Skeletal muscle tissue (tissue), 4 donors: ENCODE measurements around the gene VAV2. TPM values are rescaled to one million over a fixed set of nuclear protein-coding genes. Genes with fewer than 3 reads are reported as not detected.

Experiments
- H3K27ac ChIP-seq: one replicate; pipeline ENCODE4 v1.7.0; 2013; ENCODE audit warnings: mild to moderate bottlenecking, low read depth, low read length, inconsistent platforms
- H3K27me3 ChIP-seq, 3 donors: one replicate each; pipeline ENCODE4 v1.7.0; 2013; ENCODE audit warnings: low read length in 3 of 3; ENCODE audit not compliant: control insufficient read depth in 3 of 3, insufficient read depth in 3 of 3
- H3K36me3 ChIP-seq, 3 donors: one replicate each; pipeline ENCODE4 v1.7.0; 2013; ENCODE audit warnings: low read length in 3 of 3; ENCODE audit not compliant: control insufficient read depth in 3 of 3, insufficient read depth in 3 of 3
- H3K4me1 ChIP-seq, 3 donors: one replicate each; pipeline ENCODE4 v1.7.0; 2013; ENCODE audit warnings: low read length in 3 of 3, mild to moderate bottlenecking in 3 of 3; ENCODE audit not compliant: control insufficient read depth in 3 of 3, insufficient read depth in 3 of 3
- H3K4me3 ChIP-seq, 3 donors: one replicate each; pipeline ENCODE4 v1.7.0; 2013; ENCODE audit warnings: low read length in 3 of 3
- H3K9ac ChIP-seq, 3 donors: one replicate each; pipeline ENCODE4 v1.7.0; 2013; ENCODE audit warnings: low read length in 3 of 3, mild to moderate bottlenecking in 3 of 3, moderate library complexity in 2 of 3, low read depth in 1 of 3
- H3K9me3 ChIP-seq, 3 donors: one replicate each; pipeline ENCODE4 v1.7.0; 2013; ENCODE audit warnings: low read length in 3 of 3; ENCODE audit not compliant: control insufficient read depth in 3 of 3
- total RNA-seq: library from RNA; depleted of rRNA; stranded (reverse); fragments of >200 nt; gene quantifications from one replicate; pipeline ENCODE4 v1.2.3, GENCODE V29; 2014
- donor health status: Osteomylitis.

VAV2 gene
- total RNA-seq, 1 donor from 2014 or later = 9.9 TPM

DNA sequence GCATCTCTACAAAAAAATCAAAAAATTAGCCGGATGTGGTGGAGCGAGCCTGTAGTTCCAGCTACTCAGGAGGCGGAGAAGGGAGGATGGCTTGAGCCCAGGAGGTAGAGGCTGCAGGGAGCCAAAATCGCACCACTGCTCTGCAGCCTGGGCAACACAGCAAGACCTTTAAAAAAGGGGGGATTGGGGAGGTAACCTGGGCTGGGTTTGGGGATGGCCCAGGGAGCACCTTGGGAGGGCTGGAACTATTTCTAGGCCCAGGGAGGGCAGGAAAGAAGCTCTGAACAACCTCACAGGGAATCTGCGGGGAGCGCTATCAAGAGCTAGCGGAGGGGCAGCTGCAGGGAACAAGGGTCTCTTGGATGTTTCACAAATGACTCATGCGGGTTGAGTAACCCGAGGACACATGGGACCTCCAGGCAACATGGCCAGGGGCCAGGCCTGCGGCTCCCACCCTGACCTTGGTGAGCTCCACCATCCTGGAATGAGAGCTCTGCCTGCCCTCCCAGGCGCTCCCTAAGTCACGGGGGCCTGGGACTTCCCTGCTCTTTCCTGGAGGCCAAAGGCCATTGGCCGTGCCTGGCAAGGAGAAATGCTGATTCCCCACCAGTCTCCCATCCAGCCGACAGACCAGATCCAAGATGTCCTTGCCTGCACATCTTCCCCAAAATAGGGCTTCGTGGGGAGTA, 277.4 kb downstream of the VAV2 start:
- H3K9ac ChIP-seq = no peak overlapping the region
- H3K27ac ChIP-seq = peak overlapping the region; percentile 56

DNA sequence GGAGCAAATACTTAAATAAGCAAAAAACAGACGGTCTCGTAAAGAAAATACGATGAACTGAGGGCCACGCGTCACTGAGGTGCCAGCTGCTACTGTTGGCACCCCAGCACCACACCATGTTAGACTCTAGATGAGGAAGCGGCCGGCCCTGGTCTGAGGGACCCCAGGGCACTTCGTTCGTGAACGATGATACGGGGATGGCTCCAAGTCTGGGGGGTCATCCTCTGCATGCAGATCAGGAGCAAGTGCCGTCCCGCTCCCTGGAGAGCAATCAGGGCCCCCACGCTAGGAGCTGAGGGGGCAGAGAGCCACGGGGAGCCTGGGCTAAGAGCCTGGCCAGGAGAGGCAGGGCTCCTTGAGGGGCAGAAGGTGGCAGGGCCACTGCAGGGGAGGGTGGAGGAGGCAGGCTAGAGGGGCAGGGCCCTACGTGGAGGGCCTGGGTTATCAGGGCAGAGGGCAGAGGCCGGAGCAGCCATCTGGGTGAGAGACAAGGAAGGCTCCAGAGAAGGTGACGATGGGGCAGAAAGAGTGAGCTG, 278.1 kb downstream of the VAV2 start:
- peaks cover 6 to 24% (median 15%) of the 10 kb centered on the region in 3 donors for H3K4me1 ChIP-seq
- H3K27me3 ChIP-seq = peaks cover 19 to 40% (median 37%) of the 10 kb centered on the region in 3 donors
- H3K27ac ChIP-seq = peak overlapping the region; percentile 56

More for the DNA sequence above, 277.4 kb downstream of the VAV2 start:
- no peaks in the 10 kb centered on the region for H3K9me3 ChIP-seq
- H3K4me1 ChIP-seq = peaks cover 6 to 24% (median 15%) of the 10 kb centered on the region in 3 donors
- H3K27me3 ChIP-seq = peaks cover 19 to 43% (median 37%) of the 10 kb centered on the region in 3 donors
- no peak overlapping the region for H3K4me3 ChIP-seq
- no peaks in the 10 kb centered on the region for H3K36me3 ChIP-seq

DNA sequence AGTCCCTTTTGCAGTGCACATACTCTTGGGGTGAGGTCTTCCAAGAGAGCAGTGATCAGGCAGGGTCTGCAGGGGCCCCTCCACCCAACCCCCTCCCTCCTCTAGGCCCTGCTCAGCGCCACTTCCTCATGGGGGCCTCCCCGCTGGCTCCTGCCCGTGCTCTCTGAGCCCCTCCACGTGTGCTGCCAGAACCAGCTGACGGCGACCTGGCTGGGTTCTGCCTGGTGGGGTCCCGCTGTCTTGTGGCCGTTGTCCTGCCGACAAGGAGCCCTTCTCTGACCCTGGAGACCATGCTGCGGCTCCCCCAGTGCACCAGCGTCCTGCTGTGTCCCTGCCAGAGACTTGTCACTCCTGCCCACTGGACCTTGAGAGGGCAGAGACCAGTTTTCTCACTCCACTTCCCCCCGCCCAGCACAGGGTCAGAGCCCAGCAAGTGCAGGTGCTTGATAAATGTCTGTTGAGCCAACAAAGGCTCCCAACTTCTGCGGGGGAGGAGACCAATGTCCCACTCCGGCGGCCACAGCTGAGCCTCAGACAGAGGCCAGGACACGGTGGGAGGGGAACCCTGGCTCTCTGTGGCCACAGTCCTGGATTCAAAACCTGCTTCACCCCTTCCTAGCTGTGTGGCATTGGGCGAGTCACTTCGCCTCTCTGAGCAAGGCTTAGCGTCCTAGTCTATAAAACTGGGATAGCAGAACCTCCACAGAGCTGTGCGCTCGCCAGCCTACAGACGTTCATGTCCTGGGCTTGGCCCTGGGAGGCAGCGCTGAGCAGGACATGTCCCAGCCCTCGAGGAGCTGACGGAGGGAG, 278.8 kb downstream of the VAV2 start:
- H3K4me3 ChIP-seq = no peak overlapping the region
- no peaks in the 10 kb centered on the region for H3K9me3 ChIP-seq
- H3K9ac ChIP-seq = no peak overlapping the region
- peaks cover 6 to 24% (median 15%) of the 10 kb centered on the region in 3 donors for H3K4me1 ChIP-seq
- H3K27me3 ChIP-seq = peaks cover 19 to 37% (median 33%) of the 10 kb centered on the region in 3 donors
- no peak overlapping the region for H3K27ac ChIP-seq
- no peaks in the 10 kb centered on the region for H3K36me3 ChIP-seq

More for the DNA sequence above, 278.1 kb downstream of the VAV2 start:
- Histone ChIP-seq H3K9me3 (no peaks in the 10 kb centered on the region), H3K36me3 (no peaks in the 10 kb centered on the region), H3K9ac (no peak overlapping the region), H3K4me3 (no peak overlapping the region)

DNA sequence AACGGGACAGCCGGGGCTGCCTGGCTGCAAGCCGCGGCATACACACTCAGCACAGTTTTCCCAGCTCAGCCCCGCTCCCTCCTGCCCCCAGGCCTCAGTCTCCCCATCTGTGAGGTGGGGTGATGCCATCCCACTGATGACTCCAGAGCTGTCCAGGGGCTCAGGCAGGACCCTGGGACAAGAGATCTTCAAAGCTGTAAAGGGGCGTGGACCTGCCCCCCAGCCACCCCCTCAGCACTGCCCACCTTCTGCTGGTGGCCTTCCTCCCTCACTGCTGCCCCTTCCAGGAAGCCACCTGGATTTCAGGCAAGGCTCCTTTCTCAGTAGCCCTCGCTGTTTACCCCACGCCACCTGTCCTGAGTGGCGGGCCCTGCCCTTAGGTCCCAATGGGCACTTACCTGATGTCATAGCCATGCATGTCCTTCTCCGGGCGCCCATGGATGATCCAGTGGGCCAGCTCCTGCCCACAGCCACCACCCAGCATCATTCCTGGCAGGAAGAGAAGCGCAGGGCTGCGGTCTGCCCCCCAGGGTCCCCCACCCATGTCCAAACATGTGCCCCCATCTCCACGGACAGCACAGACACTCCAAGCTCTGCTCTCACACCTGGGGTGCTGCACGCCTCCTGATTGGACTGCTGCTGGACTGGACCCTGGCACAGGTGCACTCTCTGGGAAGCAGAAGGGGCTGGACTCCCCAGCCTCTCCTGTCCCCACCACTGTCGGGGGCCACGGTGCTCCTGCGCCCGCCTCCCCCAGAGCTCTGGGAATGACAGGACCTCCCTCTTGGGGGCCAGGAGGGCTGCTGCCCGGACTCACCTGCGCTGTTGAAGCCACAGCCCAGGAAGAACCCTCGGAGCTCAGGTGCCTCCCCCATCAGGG, 279.7 kb downstream of the VAV2 start:
- Histone ChIP-seq H3K9me3 (no peaks in the 10 kb centered on the region), H3K27me3 (peaks cover 19 to 37% (median 31%) of the 10 kb centered on the region in 3 donors), H3K4me3 (no peak overlapping the region), H3K4me1 (peaks cover 8 to 28% (median 22%) of the 10 kb centered on the region in 3 donors), H3K36me3 (no peaks in the 10 kb centered on the region), H3K27ac (no peak overlapping the region), H3K9ac (no peak overlapping the region)

Other genes with a start within 250 kb of the VAV2 start
- gene BRD3OS, start 33.2 kb upstream of the VAV2 start, total RNA-seq = 3.7 TPM
- 20.9 TPM for gene BRD3, start 75.7 kb upstream of the VAV2 start, total RNA-seq
- 28.2 TPM for gene WDR5, start 143.8 kb upstream of the VAV2 start, total RNA-seq
- gene RNU6ATAC, start 172.2 kb upstream of the VAV2 start, total RNA-seq = not detected